NCI-H2171 (cell line): ENCODE results near the gene PTPRA.
"Not testable (repeated sequence)": the region's sequence is repeated elsewhere in the genome, so short reads cannot be mapped to it uniquely, and the experiment has no call there.

Experiments used
- DNase-seq: peaks from one replicate; lab custom pipeline; 2025; lab: John Stamatoyannopoulos, UW

The PTPRA gene

DNA sequence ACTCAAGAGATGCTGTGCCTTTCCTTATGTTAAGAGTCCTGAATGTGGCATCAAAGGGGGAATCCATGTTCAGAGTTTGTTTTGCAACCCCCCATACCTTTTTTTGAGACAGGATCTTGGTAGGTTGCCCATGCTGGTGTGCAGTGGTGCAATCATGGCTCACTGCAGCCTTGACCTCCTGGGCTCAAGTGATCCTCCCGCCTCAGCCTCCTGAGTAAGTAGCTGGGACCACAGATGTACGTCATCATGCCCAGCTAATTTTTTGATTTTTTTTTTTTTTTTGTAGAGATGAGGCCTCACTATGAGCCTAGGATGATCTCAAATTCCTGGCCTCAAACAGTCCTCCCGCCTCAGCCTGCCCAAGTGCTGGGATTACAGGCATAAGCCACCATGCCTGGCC is 16.5 kb downstream of the PTPRA start:
- DNase-seq, result no peak

DNA sequence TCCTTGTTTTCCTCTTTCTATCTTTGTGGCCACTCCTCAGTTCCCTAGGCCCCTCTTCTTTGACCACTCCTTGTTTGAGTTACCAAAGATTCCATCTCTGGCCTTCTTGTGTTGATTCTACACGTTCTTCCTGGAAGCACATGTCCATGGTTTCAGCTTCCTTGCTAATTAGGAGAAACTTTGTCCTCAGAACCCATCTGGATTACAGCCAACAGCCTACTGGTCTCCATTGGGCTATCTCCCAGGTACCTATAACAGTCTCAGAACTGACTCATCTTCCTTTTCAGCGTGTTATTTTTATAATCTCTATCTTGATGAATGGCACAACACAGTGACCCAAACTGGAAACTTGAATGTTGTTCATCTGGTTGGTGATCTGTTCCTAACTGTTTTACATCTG is 17.5 kb downstream of the PTPRA start:
- no peak for DNase-seq

DNA sequence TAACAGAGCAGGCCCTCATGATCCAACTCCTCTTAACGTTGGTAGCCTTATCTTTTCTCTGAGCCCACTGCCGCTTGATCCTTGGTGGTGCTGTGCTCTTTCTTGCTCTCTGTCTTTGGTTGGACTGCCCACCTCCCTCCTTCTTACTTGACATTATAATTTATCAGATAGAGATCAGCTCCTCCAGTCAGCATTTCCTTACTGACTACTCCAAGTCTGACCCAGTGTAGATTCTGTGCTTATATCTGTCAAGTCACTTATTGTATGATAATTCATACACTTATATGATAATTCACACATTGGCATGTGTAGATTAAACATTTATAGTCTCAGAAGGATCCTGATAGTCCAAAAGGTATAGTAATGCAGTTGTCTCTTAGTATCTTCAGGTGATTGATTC is 18.1 kb downstream of the PTPRA start:
- DNase-seq, result no peak

DNA sequence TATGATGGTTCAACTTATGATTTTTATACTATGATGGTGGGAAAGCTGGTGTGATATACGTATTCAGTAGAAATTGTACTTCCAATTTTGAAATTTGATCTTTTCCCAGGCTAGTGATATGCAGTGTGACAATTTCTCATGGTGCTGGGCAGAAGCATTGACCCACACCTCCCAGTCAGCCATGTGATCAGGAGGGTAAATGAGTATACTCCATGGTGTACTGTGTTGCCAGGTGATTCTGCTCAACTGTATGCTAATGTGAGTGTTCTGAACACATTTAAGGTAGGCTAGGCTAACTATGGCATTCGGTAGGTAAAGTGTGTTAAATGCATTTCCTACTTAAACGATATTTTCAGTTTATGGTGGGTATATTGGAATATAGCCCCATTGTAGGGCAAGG is 19.1 kb downstream of the PTPRA start:
- no peak for DNase-seq

DNA sequence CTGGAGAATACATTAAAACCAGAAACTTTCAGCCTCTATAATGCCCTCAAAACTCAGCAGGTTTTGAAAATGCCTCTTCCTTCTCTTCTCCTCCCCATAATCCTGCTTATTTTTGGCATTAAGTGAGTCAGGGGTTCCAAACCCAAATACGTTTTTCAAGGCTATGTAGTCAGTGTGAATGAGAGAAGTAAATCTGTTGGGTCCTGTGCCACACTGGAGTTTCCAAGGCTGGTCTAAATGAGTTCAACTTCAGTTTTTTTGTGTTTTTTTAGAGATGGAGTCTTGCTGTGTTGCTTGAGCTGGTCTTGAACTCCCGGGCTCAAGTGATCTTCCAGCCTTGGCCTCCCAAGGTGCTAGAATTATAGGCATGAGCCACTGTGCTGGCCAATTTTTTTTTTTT is 20.9 kb downstream of the PTPRA start:
- DNase-seq, result no peak

DNA sequence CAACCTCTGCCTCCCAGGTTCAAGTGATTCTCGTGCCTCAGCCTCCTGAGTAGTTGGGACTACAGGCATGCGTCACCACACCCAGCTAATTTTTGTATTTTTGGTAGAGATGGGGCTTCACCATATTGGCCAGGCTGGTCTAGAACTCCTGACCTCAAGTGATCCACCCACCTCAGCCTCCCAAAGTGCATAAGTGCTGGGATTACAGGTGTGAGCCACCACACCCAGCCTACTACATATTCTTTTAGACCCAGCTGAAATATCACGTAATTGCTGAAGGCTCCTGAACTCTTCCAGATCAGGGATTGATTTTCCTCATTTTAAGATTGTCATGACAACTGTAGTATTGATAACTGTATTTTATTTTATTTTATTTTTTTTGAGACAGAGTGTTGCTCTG is 21.9 kb downstream of the PTPRA start:
- DNase-seq, result not testable (repeated sequence)

DNA sequence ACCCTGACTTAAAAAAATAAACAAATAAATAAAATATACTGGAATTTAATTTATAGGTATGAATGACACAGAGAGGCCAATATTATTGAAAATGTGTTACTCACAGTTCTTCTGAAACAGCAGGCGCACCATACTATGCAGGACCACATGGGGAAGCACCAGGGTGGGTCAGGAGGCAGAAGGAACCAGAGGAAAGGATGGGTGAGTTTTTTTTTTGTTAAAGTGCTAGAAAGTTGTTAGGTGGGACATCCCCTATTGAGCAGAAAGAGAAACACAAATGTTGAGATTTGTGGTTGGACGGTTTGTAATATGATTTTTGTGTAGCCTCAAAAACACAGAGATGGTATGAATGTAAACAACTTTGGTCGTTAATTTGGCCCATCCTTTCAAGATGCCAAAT is 26.0 kb downstream of the PTPRA start:
- DNase-seq, result no peak

DNA sequence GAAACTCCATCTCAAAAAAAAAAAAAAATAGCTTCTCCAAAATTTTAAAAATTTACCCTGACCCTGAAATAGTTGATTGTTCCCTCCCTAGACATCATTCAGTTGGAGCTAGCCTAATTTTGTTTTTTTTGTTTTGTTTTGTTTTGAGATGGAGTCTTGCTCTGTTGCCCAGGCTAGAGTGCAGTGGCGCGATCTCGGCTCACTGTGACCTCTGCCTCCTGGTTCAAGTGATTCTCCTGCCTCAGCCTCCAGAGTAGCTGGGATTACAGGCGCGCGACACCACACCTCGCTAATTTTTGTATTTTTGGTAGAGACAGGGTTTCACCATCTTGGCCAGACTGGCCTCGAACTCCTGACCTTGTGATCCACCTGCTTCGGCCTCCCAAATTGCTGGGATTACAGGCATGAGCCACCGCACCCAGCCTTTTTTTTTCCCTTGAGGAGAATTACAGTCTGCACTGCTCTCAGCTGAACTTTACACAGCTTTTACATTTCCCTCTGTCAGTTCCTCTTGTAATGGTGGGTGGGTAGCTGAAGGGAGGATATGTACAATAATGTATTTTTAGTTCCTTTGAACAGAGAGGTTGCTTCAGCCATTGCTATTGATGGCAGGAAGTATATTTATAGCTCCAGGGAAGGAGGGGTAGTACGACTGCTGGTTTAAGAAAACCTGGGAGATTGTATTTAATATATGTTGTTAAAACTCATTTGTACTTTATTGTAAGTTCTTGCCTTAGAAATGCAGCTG is 27.7 kb downstream of the PTPRA start:
- DNase-seq, result no peak

DNA sequence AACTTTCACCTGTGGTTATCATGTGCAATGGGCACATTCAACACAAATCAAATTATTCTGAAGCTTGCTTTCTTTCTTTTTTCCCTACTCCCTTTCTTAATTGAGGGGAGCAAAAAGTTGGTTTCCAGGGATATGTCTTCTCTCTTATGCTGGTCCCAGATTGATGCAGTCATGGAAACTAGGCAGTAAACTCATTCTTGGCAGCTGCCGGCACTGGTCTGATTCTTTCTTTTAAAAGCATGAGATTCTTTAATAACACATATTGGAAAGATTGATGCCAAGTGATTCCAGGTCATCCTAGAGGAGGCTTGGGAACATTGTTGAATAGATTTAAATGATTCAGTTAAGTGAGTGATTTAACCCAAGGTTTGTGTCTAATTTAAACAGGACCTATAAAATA is 29.0 kb downstream of the PTPRA start:
- no peak for DNase-seq

DNA sequence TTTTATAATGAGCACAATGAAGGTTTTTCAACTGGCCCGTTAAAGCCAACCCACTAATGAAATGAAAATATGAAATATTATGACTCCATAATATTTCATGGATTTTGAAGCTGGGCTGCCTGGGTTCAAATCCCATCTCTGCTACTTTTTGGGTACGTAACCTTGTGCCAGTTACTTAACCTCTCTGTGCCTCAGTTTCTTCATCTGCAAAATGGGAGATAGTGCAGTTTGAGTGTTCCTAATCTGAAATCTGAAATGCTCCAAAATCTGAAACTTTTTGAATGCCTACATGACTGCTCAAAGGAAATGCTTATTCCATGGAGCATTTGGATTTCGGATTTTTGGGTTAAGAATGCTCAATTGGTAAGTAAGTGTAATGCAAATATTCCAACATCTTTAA is 29.5 kb downstream of the PTPRA start:
- no peak for DNase-seq

DNA sequence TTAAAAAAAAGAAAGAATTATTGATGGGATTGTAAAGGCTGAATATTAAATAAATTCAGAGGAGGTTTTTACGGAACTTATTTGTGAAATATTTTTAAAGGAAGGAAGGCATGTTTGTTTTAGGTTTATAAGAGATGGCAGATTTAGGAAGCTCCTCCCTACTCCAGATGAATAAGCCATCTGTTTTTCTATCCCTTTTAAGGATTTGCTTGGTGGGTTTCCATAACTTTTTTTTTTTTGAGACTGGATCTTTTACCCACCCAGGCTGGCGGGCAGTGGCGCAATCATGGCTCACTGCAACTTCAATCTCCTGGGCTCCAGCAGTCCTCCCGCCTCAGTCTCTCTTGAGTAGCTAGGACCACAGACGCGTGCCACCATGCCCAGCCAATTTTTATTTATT is 30.4 kb downstream of the PTPRA start:
- DNase-seq, result no peak

DNA sequence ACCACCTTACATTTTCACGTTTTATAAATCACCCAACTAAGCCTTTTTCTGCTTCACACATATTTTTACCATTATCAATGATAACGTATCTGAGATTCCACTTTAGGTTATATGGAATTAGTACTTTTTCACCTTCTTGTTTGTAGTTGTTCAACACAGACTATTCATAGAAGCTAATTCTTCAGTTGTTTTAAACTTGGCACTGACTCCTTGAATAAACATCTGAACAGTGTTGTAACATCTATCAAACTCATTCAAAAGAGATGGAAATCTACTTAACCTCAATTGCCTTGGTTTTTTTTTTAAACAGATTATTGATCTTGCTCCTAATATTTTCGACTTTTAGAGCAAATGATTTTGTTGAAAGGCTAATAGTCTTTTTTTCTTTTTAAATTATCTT is 34.2 kb downstream of the PTPRA start:
- DNase-seq, result no peak

DNA sequence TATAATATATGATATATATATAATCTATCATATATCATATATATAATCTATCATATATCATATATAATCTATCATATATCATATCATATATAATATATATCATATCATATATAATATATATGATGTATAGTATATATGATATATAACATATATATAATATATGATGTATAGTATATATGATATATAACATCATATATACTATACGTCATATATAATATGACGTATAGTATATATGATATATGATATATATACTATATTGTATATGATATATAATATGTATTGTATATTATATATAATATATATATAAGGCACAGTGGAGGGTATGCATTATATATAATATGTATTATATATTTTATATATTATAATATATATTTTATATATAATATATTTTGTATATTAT is 36.7 kb downstream of the PTPRA start:
- no peak for DNase-seq

DNA sequence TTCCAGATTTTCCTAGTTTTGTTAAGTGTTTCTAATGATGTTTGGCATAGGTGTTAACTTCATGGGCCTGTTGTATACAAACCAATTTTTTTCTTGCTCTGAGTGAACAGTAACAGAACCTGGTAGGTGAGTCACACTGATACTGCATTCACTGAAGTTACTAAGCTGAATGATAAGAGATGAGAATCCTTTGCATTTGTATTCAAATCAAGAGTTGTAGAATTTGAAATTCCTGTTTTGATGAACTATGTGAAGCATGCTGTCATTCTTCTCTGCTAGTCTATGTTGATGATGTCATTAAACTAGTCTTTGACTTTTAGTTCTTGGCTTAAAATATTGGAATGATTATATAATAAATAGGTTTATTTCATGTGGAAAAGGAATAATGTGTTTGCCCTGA is 37.9 kb downstream of the PTPRA start:
- no peak for DNase-seq

DNA sequence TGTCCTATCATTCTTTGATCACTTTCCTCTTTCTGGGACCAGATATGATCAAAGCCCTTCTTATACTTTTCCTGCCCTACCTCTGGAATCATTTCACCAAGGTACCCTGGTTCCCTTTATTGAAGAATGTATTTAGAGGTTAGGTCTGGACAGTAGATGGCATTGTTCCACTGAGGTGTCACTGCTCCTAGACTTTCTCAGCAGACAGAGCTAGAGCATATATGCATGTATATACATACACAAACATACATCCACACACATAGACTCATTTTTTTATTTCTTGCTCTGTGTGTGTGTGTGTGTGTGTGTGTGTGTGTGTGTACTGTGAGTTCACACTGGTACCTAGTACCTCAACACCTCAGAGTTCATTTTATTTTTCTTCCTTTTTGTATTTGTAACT is 40.9 kb downstream of the PTPRA start:
- DNase-seq, result no peak

DNA sequence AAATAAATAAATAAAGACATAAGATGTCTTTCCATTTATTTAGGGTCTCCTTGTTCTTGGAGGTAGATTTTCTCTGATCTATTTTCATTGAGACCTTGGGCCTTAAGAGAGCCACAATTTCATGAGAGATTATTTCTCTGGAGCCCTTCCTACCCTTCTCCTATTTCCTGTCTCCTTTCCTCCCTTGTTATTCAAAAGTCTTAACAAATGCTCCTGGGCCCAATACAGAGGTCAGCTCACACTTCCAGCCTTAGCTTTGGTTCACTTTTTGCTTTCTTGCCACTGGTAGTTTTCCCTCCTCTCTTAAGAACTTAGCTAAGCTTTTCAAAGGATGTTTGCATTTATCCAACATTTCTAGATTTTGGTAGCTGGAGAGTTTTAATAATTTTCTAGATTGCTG is 44.0 kb downstream of the PTPRA start:
- DNase-seq, result no peak

DNA sequence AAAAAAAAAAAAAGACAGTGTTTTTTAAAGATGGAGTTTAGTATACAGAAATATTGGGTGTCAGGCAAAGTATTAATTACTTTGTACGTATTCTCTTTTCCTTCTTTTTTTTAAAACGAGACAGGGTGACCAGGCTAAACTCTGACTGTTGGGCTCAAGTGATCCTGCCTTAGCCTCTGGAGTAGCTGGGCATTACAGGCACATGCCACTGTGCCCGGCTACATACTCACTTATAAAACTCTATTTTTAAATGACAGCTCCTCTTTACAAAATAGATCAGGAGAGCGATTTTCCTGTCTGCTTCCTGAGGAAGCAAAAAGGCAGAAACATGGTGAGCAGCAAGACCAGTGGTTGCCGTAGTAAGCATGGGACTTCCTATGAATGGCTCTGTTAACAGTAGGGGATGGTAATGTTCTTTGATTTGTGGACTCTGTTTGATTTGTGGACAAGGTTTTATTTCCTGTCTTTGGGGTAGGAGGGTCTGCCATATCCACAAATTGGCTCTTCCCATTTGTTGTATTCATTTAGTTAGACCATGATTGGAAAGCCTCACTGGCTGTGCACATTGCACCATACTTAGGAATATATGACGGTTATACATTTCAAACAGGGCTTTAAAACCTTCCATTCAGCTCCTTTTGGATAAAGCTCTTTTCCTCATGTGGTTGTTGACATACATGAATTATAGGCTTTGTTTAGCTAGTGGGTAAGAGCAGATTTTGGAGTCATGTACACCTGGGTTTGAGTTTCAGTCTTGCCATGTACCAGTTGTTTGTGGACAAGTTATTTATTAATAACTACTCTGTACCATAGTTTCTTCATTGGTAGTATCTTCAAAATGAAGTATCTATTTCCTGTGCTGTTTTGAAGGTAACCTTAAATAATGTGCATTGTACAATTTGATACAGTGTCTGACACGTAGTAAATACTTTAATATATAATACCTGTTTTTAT is 45.1 kb downstream of the PTPRA start:
- no peak for DNase-seq

DNA sequence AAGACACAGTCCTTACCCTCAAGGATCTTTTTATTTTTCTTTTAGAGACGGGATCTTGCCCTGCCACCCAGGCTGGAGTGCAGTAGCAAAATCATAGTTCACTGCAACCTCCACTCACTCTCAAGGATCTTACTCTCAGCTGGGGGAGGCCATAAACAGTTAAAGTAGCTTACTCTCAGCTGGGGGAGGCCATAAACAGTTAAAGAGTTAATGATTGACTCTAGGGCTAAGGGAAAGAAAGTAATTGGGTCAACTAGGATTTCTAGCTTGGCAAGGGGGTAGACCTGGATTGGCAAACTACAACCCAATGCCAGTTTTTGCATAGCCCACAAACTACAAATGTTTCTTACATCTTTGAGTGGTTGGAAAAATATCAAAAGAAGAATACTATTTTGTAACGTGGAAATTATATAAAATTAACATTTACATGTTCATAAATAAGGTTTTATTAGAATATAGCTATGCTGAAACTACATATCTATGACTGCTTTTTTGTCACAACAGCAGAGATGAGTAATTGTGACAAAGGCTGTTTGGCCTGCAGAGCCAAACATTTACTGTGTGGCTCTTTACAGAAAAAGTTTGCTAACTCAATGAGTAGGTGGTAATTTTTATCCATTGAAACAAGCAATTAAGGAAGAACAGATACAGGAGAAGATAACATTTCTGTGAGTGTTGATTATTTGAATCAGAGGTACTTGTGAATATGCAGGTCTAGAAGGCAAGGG is 46.4 kb downstream of the PTPRA start:
- no peak for DNase-seq

DNA sequence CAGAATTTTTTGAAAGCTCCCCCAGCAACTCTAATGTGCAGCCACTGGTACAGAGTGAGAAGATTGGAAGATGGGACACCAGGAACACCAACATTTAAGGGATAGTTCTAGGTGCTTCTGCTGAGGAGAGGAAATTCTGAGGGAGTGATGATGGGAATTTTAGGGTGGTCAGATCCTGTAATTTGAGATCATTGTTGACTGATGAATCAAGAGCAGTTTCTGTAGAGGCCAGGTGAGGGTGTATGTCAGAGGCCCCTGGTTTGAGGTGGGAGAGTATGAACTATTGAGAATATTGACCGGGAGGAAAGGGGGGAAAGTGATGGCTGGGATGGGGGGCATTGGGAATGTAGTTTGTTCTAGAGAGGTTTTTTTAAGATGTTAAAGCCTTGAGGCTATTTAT is 47.2 kb downstream of the PTPRA start:
- no peak for DNase-seq

DNA sequence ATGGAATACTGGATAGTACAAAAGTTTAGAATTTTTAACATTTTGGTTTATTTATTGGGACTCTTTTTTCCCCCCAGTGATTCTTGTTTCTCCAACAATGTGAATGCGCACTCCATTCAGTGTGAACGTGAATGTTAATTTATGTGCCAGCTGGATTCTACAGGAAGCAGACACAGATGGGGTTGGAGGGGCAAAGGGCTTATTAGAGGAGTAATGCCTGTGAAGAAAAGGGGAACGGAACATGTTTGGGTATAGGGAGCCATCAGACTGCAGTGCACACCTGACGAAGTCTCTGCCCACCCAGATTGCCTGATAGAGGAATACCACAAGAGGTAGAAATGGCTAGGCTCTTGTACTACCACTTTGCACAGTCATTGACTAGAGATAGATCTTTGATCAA is 48.2 kb downstream of the PTPRA start:
- no peak for DNase-seq

DNA sequence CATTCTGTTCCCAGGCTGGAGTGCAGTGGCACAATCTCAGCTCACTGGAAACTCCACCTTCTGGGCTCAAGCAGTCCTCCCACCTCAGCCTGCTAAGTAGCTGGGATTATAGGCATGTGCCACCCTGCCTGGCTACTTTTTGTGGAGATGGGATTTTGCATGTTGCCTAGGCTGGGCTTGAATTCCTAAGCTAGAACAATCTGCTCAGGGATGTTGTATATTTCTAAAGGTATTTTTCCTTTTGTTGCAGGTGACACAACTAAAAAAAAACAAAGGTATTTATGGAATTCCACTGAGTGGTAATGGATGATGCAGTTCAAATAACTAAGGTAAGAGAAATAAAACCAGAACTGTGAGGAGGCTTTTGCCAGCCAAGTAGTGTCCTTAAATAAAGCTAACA is 49.7 kb downstream of the PTPRA start:
- no peak for DNase-seq

DNA sequence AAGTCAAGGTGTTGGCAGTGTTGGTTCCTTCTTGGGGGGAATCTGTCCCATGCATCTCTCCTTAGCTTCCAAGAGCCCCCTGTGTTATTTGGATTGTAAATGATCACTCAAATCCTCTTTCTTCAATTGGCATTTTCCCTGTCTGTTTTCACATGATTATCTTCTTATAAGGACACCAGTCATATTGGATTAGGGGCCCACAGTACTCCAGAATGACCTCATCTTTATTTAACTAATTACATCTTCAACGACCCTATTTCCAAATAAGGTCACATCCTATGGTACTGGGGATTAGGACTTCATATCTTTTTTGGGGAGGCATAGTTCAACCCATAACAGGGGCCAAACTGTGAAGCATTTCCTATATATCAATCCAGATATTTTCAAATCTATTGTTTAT is 57.3 kb downstream of the PTPRA start:
- DNase-seq, result no peak

DNA sequence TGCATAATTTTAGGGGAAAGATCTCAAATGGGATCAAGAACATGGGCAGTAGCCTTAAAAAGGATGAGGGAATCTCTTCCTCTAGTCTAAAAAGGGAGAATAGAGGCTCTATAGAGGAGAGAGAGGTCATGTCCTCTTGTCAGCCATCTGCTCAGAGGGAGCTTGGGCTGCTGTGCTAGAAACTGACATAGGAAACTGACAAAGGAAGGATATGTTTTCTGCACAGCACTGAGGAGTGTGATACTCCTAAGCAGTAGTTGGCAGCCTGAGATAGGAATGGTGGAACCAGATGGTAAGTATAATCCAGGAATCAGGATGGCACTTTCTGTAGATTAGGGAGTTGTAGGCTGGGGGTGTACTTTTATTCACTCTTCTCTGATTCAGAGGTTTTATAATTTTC is 59.2 kb downstream of the PTPRA start:
- DNase-seq, result peak; percentile 37
